PC-3 (cell line): ENCODE results near the gene SH3RF3. TPM values are rescaled to one million over a fixed set of nuclear protein-coding genes. Genes with fewer than 3 reads are reported as not detected.
A peak's percentile ranks its signal among the peaks of the same experiment; 100 is the strongest.

Source experiments
- ATAC-seq: fragments of 200-7000 bp; cut with Tn5 transposase; 2 replicates; pipeline ENCODE4 v1.9.1; 2020; ENCODE audit warnings: mild to moderate bottlenecking, moderate library complexity
- BruUV-seq: library from RNA; stranded (reverse); fragments of 400-500 nt; replicated peaks from 2 replicates; lab custom pipeline; 2021; lab: Mats Ljungman, UMichigan
- CTCF ChIA-PET: fragments of 300-600 bp; sonication (Branson Sonifier 250); formaldehyde crosslinking; loops from one replicate; lab custom pipeline; 2022; ENCODE audit warnings: antibody characterized with exemption; lab: Charles Lee
- POLR2A ChIA-PET: fragments of 300-600 bp; sonication (Branson Sonifier 250); formaldehyde crosslinking; loops from one replicate; lab custom pipeline; 2022; ENCODE audit warnings: antibody characterized with exemption; ENCODE audit not compliant: unreplicated experiment; lab: Charles Lee
- DNase-seq: peaks from one replicate; pipeline ENCODE4 v3.0.0-alpha.2; 2015
- H2AFZ ChIP-seq: fragments of 300-600 bp; sonication (generic); 2 replicates; pipeline ENCODE4 v1.6.0; 2016; ENCODE audit warnings: antibody characterized with exemption, low read length
- H3F3A ChIP-seq: fragments of 300-600 bp; sonication (generic); one replicate; pipeline ENCODE4 v1.6.0; 2017; ENCODE audit warnings: antibody characterized with exemption, low read length, control low read depth, mild to moderate bottlenecking; ENCODE audit not compliant: unreplicated experiment
- H3K27ac ChIP-seq: fragments of 300-600 bp; sonication (generic); 2 replicates; pipeline ENCODE4 v1.5.1; 2016; ENCODE audit warnings: mild to moderate bottlenecking, low read length
- H3K27me3 ChIP-seq: fragments of 300-600 bp; sonication (generic); 2 replicates; pipeline ENCODE4 v1.6.1; 2016; ENCODE audit warnings: low read length, mixed read lengths
- H3K36me3 ChIP-seq: fragments of 300-600 bp; sonication (generic); 2 replicates; pipeline ENCODE4 v1.6.1; 2016; ENCODE audit warnings: low read depth, mixed run types, low read length, mixed read lengths
- H3K4me1 ChIP-seq: fragments of 300-600 bp; sonication (generic); 2 replicates; pipeline ENCODE4 v1.5.1; 2016; ENCODE audit warnings: low read length; ENCODE audit not compliant: insufficient read depth
- H3K4me2 ChIP-seq: fragments of 300-600 bp; sonication (generic); 2 replicates; pipeline ENCODE4 v1.6.0; 2016; ENCODE audit warnings: low read length
- H3K4me3 ChIP-seq: fragments of 300-600 bp; sonication (generic); 2 replicates; pipeline ENCODE4 v1.5.1; 2016; ENCODE audit warnings: mild to moderate bottlenecking, low read length, mixed read lengths
- H3K79me2 ChIP-seq: fragments of 300-600 bp; sonication (generic); 2 replicates; pipeline ENCODE4 v1.6.1; 2017; ENCODE audit warnings: low read length, mixed read lengths
- H3K9ac ChIP-seq: fragments of 300-600 bp; sonication (generic); 2 replicates; pipeline ENCODE4 v1.6.0; 2016; ENCODE audit warnings: mild to moderate bottlenecking, low read length
- H3K9me2 ChIP-seq: fragments of 300-600 bp; sonication (generic); replicated peaks from 2 replicates; pipeline ENCODE4 v1.6.1; 2016; ENCODE audit warnings: mixed run types, low read length, mixed read lengths
- H3K9me3 ChIP-seq: fragments of 300-600 bp; sonication (generic); 2 replicates; pipeline ENCODE4 v1.6.1; 2016; ENCODE audit warnings: low read length, mixed read lengths
- H4K20me1 ChIP-seq: fragments of 300-600 bp; sonication (generic); 2 replicates; pipeline ENCODE4 v1.6.1; 2016; ENCODE audit warnings: low read length, mixed read lengths
- EZH2 ChIP-seq: fragments of 300-600 bp; sonication (generic); IDR thresholded peaks from one replicate; pipeline ENCODE4 v1.6.1; 2017; ENCODE audit warnings: antibody characterized with exemption, mild to moderate bottlenecking, low read length; ENCODE audit not compliant: unreplicated experiment
- EZH2phosphoT487 ChIP-seq: fragments of 300-600 bp; sonication (generic); IDR thresholded peaks from 2 replicates; pipeline ENCODE4 v1.6.1; 2018; ENCODE audit warnings: mild to moderate bottlenecking, antibody characterized with exemption, low read length, borderline replicate concordance
- intact Hi-C: fragments of 100-400 bp; cut with micrococcal nuclease; formaldehyde crosslinking; loops from 2 replicates; pipeline ENCODE4 v1.9.0; 2023
- total RNA-seq: library from RNA; depleted of rRNA; stranded (reverse); fragments of >200 nt; gene quantifications from 2 replicates; pipeline ENCODE4 v1.2.3, GENCODE V29; 2014
- TF ChIP-seq, protein P1 (sequence below): fragments of 300-600 bp; sonication (generic); conservative IDR thresholded peaks from 2 replicates; pipeline ENCODE4 v1.5.1; 2017; ENCODE audit warnings: antibody characterized with exemption, low read depth, mild to moderate bottlenecking, low read length

SH3RF3 gene
- total RNA-seq, 1 experiment from 2014 or later: 11.7 TPM

DNA sequence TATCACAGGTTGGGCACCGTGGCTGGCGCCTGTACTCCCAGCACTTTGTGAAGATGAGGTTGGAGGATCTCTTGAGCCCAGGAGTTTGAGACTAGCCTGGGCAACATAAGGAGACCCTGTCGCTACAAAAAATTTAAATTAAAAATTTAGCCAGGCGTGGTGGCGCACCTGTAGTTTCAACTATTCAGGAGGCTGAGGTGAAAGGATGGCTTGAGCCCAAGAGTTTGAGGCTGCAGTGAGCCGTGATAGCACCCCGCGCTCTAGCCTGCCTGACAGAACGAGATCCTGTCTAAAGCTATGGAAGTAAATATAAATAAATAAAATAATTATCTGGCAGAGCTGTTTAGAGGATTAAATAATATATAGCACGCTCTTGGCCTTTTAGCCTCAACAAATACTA lies 1.4 kb upstream of the SH3RF3 start:
- Histone ChIP-seq H3K79me2 (peaks cover 43% of the 10 kb centered on the region), H2AFZ (no peak overlapping the region; the same call in 1 of the 2 replicates), H3K4me3 (peak overlapping the region; percentile 91; the same call in 1 of the 2 replicates), H3K27ac (no peak overlapping the region), H3K9me2 (no peaks in the 10 kb centered on the region), H3K4me1 (peaks cover 42% of the 10 kb centered on the region), H3K36me3 (no peaks in the 10 kb centered on the region), H3K9me3 (no peaks in the 10 kb centered on the region), H3F3A (peaks cover 9% of the 10 kb centered on the region), H3K4me2 (peak overlapping the region; percentile 95), H4K20me1 (peaks cover 25% of the 10 kb centered on the region), H3K9ac (no peak overlapping the region), H3K27me3 (no peaks in the 10 kb centered on the region)
- DNase-seq (no peak), ATAC-seq (no peak)
- CTCF ChIA-PET: interaction anchor here (0.6 kb wide), 1 partner anchor 103 kb away, joined by 3 read pairs; no protein-coding TSS in a partner anchor
- TF ChIP-seq, protein P1, sequence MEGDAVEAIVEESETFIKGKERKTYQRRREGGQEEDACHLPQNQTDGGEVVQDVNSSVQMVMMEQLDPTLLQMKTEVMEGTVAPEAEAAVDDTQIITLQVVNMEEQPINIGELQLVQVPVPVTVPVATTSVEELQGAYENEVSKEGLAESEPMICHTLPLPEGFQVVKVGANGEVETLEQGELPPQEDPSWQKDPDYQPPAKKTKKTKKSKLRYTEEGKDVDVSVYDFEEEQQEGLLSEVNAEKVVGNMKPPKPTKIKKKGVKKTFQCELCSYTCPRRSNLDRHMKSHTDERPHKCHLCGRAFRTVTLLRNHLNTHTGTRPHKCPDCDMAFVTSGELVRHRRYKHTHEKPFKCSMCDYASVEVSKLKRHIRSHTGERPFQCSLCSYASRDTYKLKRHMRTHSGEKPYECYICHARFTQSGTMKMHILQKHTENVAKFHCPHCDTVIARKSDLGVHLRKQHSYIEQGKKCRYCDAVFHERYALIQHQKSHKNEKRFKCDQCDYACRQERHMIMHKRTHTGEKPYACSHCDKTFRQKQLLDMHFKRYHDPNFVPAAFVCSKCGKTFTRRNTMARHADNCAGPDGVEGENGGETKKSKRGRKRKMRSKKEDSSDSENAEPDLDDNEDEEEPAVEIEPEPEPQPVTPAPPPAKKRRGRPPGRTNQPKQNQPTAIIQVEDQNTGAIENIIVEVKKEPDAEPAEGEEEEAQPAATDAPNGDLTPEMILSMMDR: no peak
- no peak for TF ChIP-seq EZH2
- no TSS peak for BruUV-seq
- intact Hi-C loops: loop anchor here (5.0 to 10.0 kb wide), 2 partner anchors 203 to 205 kb away; no protein-coding TSS in a partner anchor
- POLR2A ChIA-PET: no interaction called here

DNA sequence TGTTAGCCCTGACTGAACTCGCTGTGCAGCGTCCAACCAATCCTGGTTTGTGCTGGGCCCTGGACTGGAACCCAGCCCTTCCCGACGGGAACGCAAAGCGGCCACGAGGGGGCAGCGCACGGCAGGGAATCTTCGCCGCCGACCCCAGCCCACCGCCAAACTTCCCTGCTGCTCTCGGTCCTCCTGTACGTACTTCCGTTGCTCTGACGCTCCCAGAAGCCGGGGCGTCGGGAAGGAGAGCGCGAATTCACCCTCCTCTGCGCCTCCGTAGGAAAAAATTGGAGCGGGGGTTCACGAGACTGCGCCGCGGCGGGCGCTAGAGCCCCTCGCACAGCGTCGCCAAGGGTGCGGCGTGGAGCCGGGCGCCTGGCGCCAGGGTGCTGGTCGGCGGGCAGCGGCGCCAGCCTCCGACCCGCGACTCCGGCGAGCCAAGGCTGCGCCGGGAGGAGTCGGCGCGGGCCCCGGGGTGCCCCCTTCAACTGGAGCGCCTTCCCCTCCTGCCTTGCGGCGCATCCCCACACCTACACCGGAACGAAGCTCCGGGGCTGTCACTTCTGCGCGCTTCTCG lies 873 bp upstream of the SH3RF3 start:
- Histone ChIP-seq H3K79me2 (peaks cover 49% of the 10 kb centered on the region), H4K20me1 (peaks cover 31% of the 10 kb centered on the region), H3K36me3 (no peaks in the 10 kb centered on the region), H3K9ac (peak overlapping the region; percentile 75), H3K9me2 (no peaks in the 10 kb centered on the region), H3K27ac (peak overlapping the region; percentile 12), H3K4me2 (peak overlapping the region; percentile 95), H3F3A (peaks cover 9% of the 10 kb centered on the region), H2AFZ (peak overlapping the region; percentile 87), H3K9me3 (no peaks in the 10 kb centered on the region), H3K4me3 (peak overlapping the region; percentile 91), H3K27me3 (no peaks in the 10 kb centered on the region), H3K4me1 (peaks cover 47% of the 10 kb centered on the region)
- TF ChIP-seq EZH2 (no peak), EZH2phosphoT487 (no peak)
- TF ChIP-seq, protein P1: peak; percentile 92
- intact Hi-C loops: loop anchor here (1.0 to 10.0 kb wide), 6 partner anchors 80 to 382 kb away; no protein-coding TSS in a partner anchor
- ChIA-PET POLR2A (no interaction called here), CTCF (no interaction called here)
- DNase-seq: peak; percentile 88
- no TSS peak for BruUV-seq
- peak; percentile 52 for ATAC-seq

DNA sequence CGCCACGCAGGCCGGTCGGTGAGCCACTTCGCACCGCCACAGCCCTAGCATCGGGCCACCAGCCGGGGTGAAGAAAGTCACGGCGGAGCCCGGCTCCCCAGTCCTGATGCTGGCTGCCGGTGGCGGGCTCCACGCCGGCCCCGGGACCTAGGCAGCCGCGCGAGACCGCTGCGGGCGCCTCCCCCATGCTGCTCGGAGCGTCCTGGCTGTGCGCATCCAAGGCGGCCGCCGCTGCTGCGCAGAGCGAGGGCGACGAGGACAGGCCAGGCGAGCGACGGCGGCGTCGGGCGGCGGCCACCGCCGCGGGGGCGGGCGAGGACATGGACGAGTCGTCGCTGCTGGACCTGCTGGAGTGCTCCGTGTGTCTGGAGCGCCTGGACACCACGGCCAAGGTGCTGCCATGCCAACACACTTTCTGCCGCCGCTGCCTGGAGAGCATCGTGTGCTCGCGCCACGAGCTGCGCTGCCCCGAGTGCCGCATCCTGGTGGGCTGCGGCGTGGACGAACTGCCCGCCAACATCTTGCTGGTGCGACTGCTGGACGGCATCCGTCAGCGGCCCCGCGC lies 433 bp downstream of the SH3RF3 start:
- peak; percentile 38 for DNase-seq
- peaks cover 62% of the 10 kb centered on the region for H3K79me2 ChIP-seq
- no peak overlapping the region for H3K27ac ChIP-seq
- peak overlapping the region; percentile 91 for H3K4me3 ChIP-seq
- H3K27me3 ChIP-seq: no peaks in the 10 kb centered on the region
- H3K4me2 ChIP-seq: peak overlapping the region; percentile 95
- TF ChIP-seq, protein P1: no peak
- no TSS peak for BruUV-seq
- peaks cover 9% of the 10 kb centered on the region for H3F3A ChIP-seq
- ATAC-seq: peak; percentile 7
- no peaks in the 10 kb centered on the region for H3K36me3 ChIP-seq
- no peaks in the 10 kb centered on the region for H3K9me2 ChIP-seq
- intact Hi-C loops: loop anchor here (2.0 to 10.0 kb wide), 3 partner anchors 203 to 365 kb away; no protein-coding TSS in a partner anchor
- H3K9me3 ChIP-seq: no peaks in the 10 kb centered on the region
- peaks cover 45% of the 10 kb centered on the region for H3K4me1 ChIP-seq
- peaks cover 38% of the 10 kb centered on the region for H4K20me1 ChIP-seq
- ChIA-PET CTCF (no interaction called here), POLR2A (no interaction called here)
- peak overlapping the region; percentile 87; the same call in 1 of the 2 replicates for H2AFZ ChIP-seq
- peak overlapping the region; percentile 75 for H3K9ac ChIP-seq
